Suprapubic skin (tissue), 4 donors: ENCODE results near the gene TNFSF11.

Experiments used
- CTCF ChIP-seq, 2 donors: fragments of 200-600 bp in 1 of 2; fragments of 450-650 bp in 1 of 2; sonication (generic) in 1 of 2; IDR thresholded peaks; one replicate each; pipeline ENCODE4 v1.5.1; 2016 to 2019; ENCODE audit warnings: antibody characterized with exemption in 2 of 2, mild to moderate bottlenecking in 1 of 2, moderate library complexity in 1 of 2
- POLR2A ChIP-seq, 2 donors: fragments of 450-650 bp; IDR thresholded peaks; one replicate each; pipeline ENCODE4 v1.6.1; 2017; ENCODE audit warnings: antibody characterized with exemption in 2 of 2, mild to moderate bottlenecking in 2 of 2, moderate library complexity in 2 of 2
- POLR2AphosphoS5 ChIP-seq, 3 donors: sonication (generic); formaldehyde crosslinking; IDR thresholded peaks; one replicate each; pipeline ENCODE4 v1.6.1; 2017; ENCODE audit warnings: antibody characterized with exemption in 3 of 3

- TF ChIP-seq CTCF (IDR thresholded peaks at IDR 0.05) (no peak), POLR2A (IDR thresholded peaks at IDR 0.05) (no peak), POLR2AphosphoS5 (IDR thresholded peaks at IDR 0.05) (no peak)
Measured at GRCh38 chr13:42649141-42649540, 75.2 kb downstream of the TNFSF11 start.
